HS-5 (cell line): Measurements from ENCODE around the gene SLC25A2.

Source experiments
- DNase-seq: peaks from one replicate; pipeline ENCODE4 v3.0.0-alpha.2; 2012; ENCODE audit warnings: low read depth

SLC25A2 gene

DNA sequence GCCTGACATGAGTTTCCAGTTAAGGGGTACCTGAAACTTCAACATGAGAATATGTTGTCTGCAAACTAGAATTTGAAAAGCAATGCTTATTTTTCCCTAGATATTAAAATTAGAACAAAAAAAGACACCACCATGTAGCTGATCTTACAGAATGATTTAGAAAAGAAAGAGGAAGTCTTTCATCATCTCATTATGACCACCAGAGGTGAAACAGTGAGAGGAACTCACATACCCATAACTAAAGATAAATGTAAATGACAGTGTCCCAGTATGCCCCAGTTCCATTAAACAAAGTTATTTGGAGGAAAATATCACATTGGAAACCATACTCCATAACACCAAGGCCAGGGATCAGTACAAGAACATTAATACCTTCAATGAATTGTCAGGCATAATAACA lies 9.9 kb upstream of the SLC25A2 start:
- no peak for DNase-seq

DNA sequence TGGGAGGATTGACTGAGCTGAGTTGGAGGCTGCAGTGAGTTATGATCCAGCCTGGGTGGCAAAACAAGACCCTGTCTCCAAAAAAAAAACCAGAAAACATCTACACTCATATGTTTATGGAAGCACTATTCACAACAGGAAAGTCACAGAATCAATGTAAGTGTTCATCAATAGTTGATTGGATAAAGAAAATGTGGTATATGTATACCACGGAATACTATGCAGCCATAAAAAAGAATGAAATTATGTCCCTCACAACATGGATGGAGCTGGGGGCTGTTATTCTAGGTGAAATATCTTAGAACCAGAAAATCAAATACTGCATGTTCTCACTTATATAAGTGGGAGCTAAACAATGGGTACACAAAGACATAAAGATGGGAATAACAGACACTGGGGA lies 2.8 kb upstream of the SLC25A2 start:
- no peak for DNase-seq

GRCh38 chr5:141298376-141298775 lies 5.5 kb downstream of the SLC25A2 start:
- no peak for DNase-seq

- DNase-seq = no peak
Observed at GRCh38 chr5:141272906-141273305, 30.9 kb downstream of the SLC25A2 start.

- no peak for DNase-seq
Observed at GRCh38 chr5:141269195-141269594, 34.7 kb downstream of the SLC25A2 start.

DNA sequence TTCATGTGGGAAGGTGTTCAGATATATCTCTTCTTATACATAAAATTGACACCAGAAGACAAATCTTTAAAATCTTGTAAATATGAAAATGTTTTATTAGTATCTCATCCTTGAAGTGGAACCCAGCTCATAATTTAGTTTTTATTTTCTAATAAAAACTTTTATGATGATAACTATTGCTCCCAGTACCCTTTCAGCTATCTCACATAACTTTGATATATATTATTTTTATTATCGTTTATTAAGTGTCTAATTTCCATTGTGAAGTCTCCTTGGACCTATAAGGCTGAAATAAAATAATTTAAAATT lies 42.7 kb downstream of the SLC25A2 start:
- no peak for DNase-seq

GRCh38 chr5:141260458-141261237 lies 43.2 kb downstream of the SLC25A2 start:
- DNase-seq = no peak

DNA sequence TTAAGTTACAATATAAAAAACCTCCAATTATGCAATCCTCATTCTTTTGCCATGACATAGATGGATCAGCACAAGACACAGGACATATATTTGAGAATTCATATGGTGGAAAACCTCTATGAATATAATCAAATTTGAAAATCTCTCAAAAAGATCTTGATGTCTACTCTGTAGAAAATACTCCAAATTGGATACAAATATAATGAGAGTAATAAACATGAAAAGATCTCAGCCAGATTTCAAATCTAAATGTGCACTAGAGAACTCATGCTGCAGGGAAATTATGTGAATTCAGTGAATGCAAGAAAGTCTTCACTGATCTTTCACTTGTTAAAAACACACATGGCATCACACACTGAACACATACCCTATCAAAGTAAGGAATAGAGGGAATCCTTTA lies 44.9 kb downstream of the SLC25A2 start:
- no peak for DNase-seq

GRCh38 chr5:141258464-141258863 lies 45.4 kb downstream of the SLC25A2 start:
- DNase-seq = no peak
